HepG2 (cell line): Measurements from ENCODE around the gene DCST2. TPM values are rescaled to one million over a fixed set of nuclear protein-coding genes. Genes with fewer than 3 reads are reported as not detected.

ENCODE experiments used
- EEA1 ChIP-seq: sonication (generic); formaldehyde crosslinking; IDR thresholded peaks from 2 replicates; pipeline ENCODE4 v1.5.1; 2020; ENCODE audit warnings: mild to moderate bottlenecking, missing genetic modification reagents, borderline replicate concordance
- HMG20B ChIP-seq: conservative IDR thresholded peaks from 2 replicates; pipeline ENCODE4 v1.6.1; 2016; ENCODE audit warnings: missing genetic modification reagents, missing compliant biosample characterization
- HNRNPL ChIP-seq: fragments of 200-400 bp; formaldehyde crosslinking; IDR thresholded peaks from 2 replicates; pipeline ENCODE4 v1.6.1; 2017; ENCODE audit warnings: mild to moderate bottlenecking, low read depth, low read length
- MTF2 ChIP-seq: sonication (generic); formaldehyde crosslinking; IDR thresholded peaks from 2 replicates; pipeline ENCODE4 v1.5.0; 2020; ENCODE audit warnings: missing genetic modification reagents, borderline replicate concordance
- NCOA1 ChIP-seq: sonication (generic); formaldehyde crosslinking; IDR thresholded peaks from 2 replicates; pipeline ENCODE4 v1.9.0; 2021; ENCODE audit warnings: missing genetic modification reagents
- NR3C1 ChIP-seq: sonication (generic); formaldehyde crosslinking; IDR thresholded peaks from 2 replicates; pipeline ENCODE4 v1.4.0; 2020; ENCODE audit warnings: missing genetic modification reagents
- SNAI1 ChIP-seq: sonication (generic); formaldehyde crosslinking; IDR thresholded peaks from 2 replicates; pipeline ENCODE4 v1.5.0; 2020; ENCODE audit warnings: mild to moderate bottlenecking, missing genetic modification reagents, borderline replicate concordance
- SRSF1 ChIP-seq: fragments of 200-400 bp; formaldehyde crosslinking; optimal IDR thresholded peaks from 2 replicates; pipeline ENCODE3; 2017; ENCODE audit warnings: mild to moderate bottlenecking, low read depth, low read length, moderate library complexity
- SSRP1 ChIP-seq: IDR thresholded peaks from 2 replicates; pipeline ENCODE4 v1.6.1; 2016; ENCODE audit warnings: control low read depth
- SYNCRIP ChIP-seq: fragments of 200-400 bp; formaldehyde crosslinking; IDR thresholded peaks from 2 replicates; pipeline ENCODE4 v1.6.1; 2018; ENCODE audit warnings: mild to moderate bottlenecking, low read depth, low read length; ENCODE audit not compliant: insufficient read depth
- ZNF432 ChIP-seq: sonication (generic); formaldehyde crosslinking; IDR thresholded peaks from 2 replicates; pipeline ENCODE4 v1.5.0; 2020; ENCODE audit warnings: missing genetic modification reagents, mild to moderate bottlenecking, borderline replicate concordance
- ZNF615 ChIP-seq: sonication (generic); formaldehyde crosslinking; IDR thresholded peaks from 2 replicates; pipeline ENCODE4 v1.5.0; 2020; ENCODE audit warnings: mild to moderate bottlenecking, missing genetic modification reagents, borderline replicate concordance
- ZNF891 ChIP-seq: sonication (generic); formaldehyde crosslinking; IDR thresholded peaks from 2 replicates; pipeline ENCODE4 v1.5.0; 2020; ENCODE audit warnings: mild to moderate bottlenecking, missing genetic modification reagents
- polyA plus RNA-seq, 8 experiments: library from polyadenylated mRNA; depleted of rRNA in 3 of 8; stranded (reverse) in 7 of 8; unstranded in 1 of 8; fragments of >200 nt; fragmentation: Illumina TruSeq in 4 of 8; extraction: Trizol in 4 of 8; gene quantifications; 2 replicates each; pipeline versions ENCODE4 v1.2.1 to v1.2.3, GENCODE V29; 2011 to 2016; ENCODE audit warnings: low read depth in 4 of 8, missing spikeins in 1 of 8, mixed read lengths in 1 of 8; ENCODE audit not compliant: insufficient read depth in 1 of 8
- total RNA-seq, 5 experiments: library from RNA; depleted of rRNA; stranded (reverse); fragments of >200 nt; fragmentation: Illumina TruSeq; extraction: Trizol; gene quantifications; 2 replicates each; pipeline ENCODE4 v1.2.3, GENCODE V29; 2016; ENCODE audit warnings: low read depth in 1 of 5
- TF ChIP-seq, protein P1 (sequence below): sonication (generic); formaldehyde crosslinking; IDR thresholded peaks from 2 replicates; pipeline ENCODE4 v1.8.0; 2022; ENCODE audit warnings: mild to moderate bottlenecking, missing genetic modification reagents, borderline replicate concordance
- TF ChIP-seq, protein P2 (sequence below): sonication (generic); formaldehyde crosslinking; IDR thresholded peaks from 2 replicates; pipeline ENCODE4 v1.4.0; 2020; ENCODE audit warnings: missing genetic modification reagents, mild to moderate bottlenecking, borderline replicate concordance
- TF ChIP-seq, protein P3 (sequence below): sonication (generic); formaldehyde crosslinking; IDR thresholded peaks from 2 replicates; pipeline ENCODE4 v1.5.1; 2020; ENCODE audit warnings: missing genetic modification reagents, mild to moderate bottlenecking, borderline replicate concordance
- TF ChIP-seq, protein P4 (sequence below): sonication (generic); formaldehyde crosslinking; IDR thresholded peaks from 2 replicates; pipeline ENCODE4 v1.5.0; 2020; ENCODE audit warnings: mild to moderate bottlenecking, low read depth, missing genetic modification reagents, borderline replicate concordance

DCST2 gene
- total and polyA plus RNA-seq, 2 of the 13 experiments (the other 11 are each of a cell fraction or from before 2014, with no cell fraction given) = 0.74 TPM; not detected in 1

DNA sequence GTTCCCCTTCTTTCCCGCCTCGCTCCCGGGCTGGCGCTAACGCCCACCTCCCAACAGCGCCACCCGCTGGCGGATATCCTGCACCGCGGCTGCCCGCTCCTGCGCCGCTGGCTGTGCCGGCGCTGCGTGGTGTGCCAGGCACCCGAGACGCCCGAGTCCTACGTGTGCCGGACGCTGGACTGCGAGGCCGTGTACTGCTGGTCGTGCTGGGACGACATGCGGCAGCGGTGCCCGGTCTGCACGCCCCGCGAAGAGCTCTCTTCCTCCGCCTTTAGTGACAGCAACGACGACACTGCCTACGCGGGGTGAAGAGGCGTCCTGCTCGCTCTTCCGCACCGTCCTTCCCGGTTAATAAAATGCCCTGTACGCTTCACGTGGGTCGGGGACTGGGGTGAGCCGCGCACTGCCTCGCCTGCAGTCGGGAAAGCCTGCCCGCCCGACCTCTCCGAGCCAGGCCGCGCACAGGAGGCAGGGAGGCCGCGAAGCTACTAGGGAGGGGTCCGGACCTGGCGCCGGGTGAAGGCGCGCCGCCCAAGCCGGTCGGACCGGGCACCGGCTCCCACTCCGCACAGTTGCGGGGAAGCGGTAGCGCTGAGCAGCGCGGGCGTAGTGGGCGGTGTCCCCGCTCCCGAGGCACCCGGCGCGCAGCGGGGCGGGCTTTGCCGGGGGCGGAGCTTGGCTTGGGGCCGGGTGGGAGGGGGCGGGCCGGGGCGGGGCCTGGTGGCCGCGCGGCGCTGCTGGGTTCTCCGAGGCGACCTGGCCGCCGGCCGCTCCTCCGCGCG lies 17.2 kb upstream of the DCST2 start, which contains the start of gene ADAM15 (continued):
- TF ChIP-seq HNRNPL = peak; percentile 77; the same call in 1 of the 2 replicates
- TF ChIP-seq SSRP1 (CRISPR knock-in tag) = peak; percentile 93
- peak; percentile 79; the same call in 1 of the 2 replicates for TF ChIP-seq SNAI1 (CRISPR knock-in tag)
- TF ChIP-seq SYNCRIP = no peak
- no peak for TF ChIP-seq NR3C1 (CRISPR knock-in tag)
- no peak for TF ChIP-seq SRSF1
- TF ChIP-seq, protein P1, sequence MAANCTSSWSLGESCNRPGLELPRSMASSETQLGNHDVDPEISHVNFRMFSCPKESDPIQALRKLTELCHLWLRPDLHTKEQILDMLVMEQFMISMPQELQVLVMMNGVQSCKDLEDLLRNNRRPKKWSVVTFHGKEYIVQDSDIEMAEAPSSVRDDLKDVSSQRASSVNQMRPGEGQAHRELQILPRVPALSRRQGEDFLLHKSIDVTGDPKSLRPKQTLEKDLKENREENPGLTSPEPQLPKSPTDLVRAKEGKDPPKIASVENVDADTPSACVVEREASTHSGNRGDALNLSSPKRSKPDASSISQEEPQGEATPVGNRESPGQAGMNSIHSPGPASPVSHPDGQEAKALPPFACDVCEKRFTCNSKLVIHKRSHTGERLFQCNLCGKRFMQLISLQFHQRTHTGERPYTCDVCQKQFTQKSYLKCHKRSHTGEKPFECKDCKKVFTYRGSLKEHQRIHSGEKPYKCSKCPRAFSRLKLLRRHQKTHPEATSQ (CRISPR knock-in tag) = no peak
- TF ChIP-seq, protein P2, sequence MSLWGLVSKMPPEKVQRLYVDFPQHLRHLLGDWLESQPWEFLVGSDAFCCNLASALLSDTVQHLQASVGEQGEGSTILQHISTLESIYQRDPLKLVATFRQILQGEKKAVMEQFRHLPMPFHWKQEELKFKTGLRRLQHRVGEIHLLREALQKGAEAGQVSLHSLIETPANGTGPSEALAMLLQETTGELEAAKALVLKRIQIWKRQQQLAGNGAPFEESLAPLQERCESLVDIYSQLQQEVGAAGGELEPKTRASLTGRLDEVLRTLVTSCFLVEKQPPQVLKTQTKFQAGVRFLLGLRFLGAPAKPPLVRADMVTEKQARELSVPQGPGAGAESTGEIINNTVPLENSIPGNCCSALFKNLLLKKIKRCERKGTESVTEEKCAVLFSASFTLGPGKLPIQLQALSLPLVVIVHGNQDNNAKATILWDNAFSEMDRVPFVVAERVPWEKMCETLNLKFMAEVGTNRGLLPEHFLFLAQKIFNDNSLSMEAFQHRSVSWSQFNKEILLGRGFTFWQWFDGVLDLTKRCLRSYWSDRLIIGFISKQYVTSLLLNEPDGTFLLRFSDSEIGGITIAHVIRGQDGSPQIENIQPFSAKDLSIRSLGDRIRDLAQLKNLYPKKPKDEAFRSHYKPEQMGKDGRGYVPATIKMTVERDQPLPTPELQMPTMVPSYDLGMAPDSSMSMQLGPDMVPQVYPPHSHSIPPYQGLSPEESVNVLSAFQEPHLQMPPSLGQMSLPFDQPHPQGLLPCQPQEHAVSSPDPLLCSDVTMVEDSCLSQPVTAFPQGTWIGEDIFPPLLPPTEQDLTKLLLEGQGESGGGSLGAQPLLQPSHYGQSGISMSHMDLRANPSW (CRISPR knock-in tag) = peak; percentile 50; the same call in 1 of the 2 replicates
- peak; percentile 87; the same call in 1 of the 2 replicates for TF ChIP-seq MTF2
- TF ChIP-seq, protein P3, sequence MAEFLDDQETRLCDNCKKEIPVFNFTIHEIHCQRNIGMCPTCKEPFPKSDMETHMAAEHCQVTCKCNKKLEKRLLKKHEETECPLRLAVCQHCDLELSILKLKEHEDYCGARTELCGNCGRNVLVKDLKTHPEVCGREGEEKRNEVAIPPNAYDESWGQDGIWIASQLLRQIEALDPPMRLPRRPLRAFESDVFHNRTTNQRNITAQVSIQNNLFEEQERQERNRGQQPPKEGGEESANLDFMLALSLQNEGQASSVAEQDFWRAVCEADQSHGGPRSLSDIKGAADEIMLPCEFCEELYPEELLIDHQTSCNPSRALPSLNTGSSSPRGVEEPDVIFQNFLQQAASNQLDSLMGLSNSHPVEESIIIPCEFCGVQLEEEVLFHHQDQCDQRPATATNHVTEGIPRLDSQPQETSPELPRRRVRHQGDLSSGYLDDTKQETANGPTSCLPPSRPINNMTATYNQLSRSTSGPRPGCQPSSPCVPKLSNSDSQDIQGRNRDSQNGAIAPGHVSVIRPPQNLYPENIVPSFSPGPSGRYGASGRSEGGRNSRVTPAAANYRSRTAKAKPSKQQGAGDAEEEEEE (CRISPR knock-in tag) = no peak
- TF ChIP-seq ZNF615 (CRISPR knock-in tag) = no peak
- TF ChIP-seq ZNF432 (CRISPR knock-in tag) = no peak
- TF ChIP-seq NCOA1 (CRISPR knock-in tag) = peak; percentile 87
- TF ChIP-seq, protein P4, sequence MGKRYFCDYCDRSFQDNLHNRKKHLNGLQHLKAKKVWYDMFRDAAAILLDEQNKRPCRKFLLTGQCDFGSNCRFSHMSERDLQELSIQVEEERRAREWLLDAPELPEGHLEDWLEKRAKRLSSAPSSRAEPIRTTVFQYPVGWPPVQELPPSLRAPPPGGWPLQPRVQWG = no peak
- TF ChIP-seq ZNF891 (CRISPR knock-in tag) = peak; percentile 91
- TF ChIP-seq HMG20B (CRISPR knock-in tag) = no peak
- peak; percentile 61; the same call in 1 of the 2 replicates for TF ChIP-seq EEA1 (CRISPR knock-in tag)
